HCT116 (cell line): ENCODE measurements around the gene RAB37. TPM values are rescaled to one million over a fixed set of nuclear protein-coding genes. Genes with fewer than 3 reads are reported as not detected.

Experiments used
- ATAC-seq: fragments of 200-7000 bp; cut with Tn5 transposase; 2 replicates; pipeline ENCODE4 v1.9.1; 2020; ENCODE audit warnings: mild to moderate bottlenecking, moderate library complexity
- BruUV-seq: library from RNA; stranded (reverse); fragments of 400-500 nt; replicated peaks from 2 replicates; lab custom pipeline; 2021; lab: Mats Ljungman, UMichigan
- CTCF ChIA-PET: fragments of 300-600 bp; sonication (Branson Sonifier 250); formaldehyde crosslinking; loops from one replicate; lab custom pipeline; 2021; ENCODE audit warnings: antibody characterized with exemption; lab: Charles Lee
- POLR2A ChIA-PET: fragments of 300-600, 350-600 bp; sonication (Branson Sonifier 250); formaldehyde crosslinking; loops from one replicate; lab custom pipeline; 2021; ENCODE audit warnings: antibody characterized with exemption; lab: Charles Lee
- RAD21 ChIA-PET, 2 experiments: fragments of 300-600 bp; sonication (Branson Sonifier 250); formaldehyde crosslinking; loops; one replicate each; lab custom pipeline; 2023; ENCODE audit warnings: low total read pairs in 2 of 2; ENCODE audit not compliant: uncharacterized antibody in 2 of 2, unreplicated experiment in 2 of 2, low non-redundant PET in 1 of 2; lab: Charles Lee
- DNase-seq: peaks from one replicate; pipeline ENCODE4 v3.0.0-alpha.2; 2010; ENCODE audit warnings: low read depth, low spot score
- H2AFZ ChIP-seq: fragments of 200-600 bp; shearing (Covaris generic), sonication (generic); 2 replicates; pipeline ENCODE4 v1.6.1; 2017; ENCODE audit warnings: low read depth, mixed run types, mixed read lengths, antibody characterized with exemption, low read length; ENCODE audit not compliant: poor library complexity, severe bottlenecking
- H3K27ac ChIP-seq: 2 replicates; pipeline ENCODE4 v1.5.1; 2012; ENCODE audit warnings: low read depth, low read length
- H3K27me3 ChIP-seq: fragments of 200-600 bp; sonication (generic); 2 replicates; pipeline ENCODE4 v1.6.1; 2016; ENCODE audit warnings: mixed run types, low read length, mixed read lengths; ENCODE audit not compliant: insufficient read depth
- H3K36me3 ChIP-seq, 2 experiments: fragments of 200-500 bp in 1 of 2; fragments of 200-600 bp in 1 of 2; sonication (Bioruptor generic) in 1 of 2; sonication (generic) in 1 of 2; 2 replicates each; pipeline versions ENCODE4 v1.5.1 to v1.6.1; 2014 to 2016; ENCODE audit warnings: low read length in 2 of 2, inconsistent platforms in 1 of 2, mixed read lengths in 1 of 2, mixed run types in 1 of 2; ENCODE audit not compliant: insufficient read depth in 2 of 2, control insufficient read depth in 1 of 2
- H3K4me1 ChIP-seq, 2 experiments: fragments of 200-600 bp in 1 of 2; sonication (generic) in 1 of 2; 2 replicates each; pipeline versions ENCODE4 v1.5.1 to v1.6.1; 2012 to 2017; ENCODE audit warnings: low read length in 2 of 2, inconsistent platforms in 1 of 2, mild to moderate bottlenecking in 1 of 2, mixed read lengths in 1 of 2, mixed run types in 1 of 2, moderate library complexity in 1 of 2; ENCODE audit not compliant: insufficient read depth in 2 of 2, control insufficient read depth in 1 of 2
- H3K4me2 ChIP-seq: fragments of 200-600 bp; sonication (generic); 2 replicates; pipeline ENCODE4 v1.6.1; 2017; ENCODE audit warnings: mixed run types, low read length, mixed read lengths
- H3K4me3 ChIP-seq, 2 experiments: fragments of 200-600 bp in 1 of 2; sonication (generic) in 1 of 2; replicated peaks in 1 of 2; 2 replicates each; pipeline ENCODE4 v1.5.1; 2011 to 2016; ENCODE audit warnings: low read length in 2 of 2, control low read depth in 1 of 2, low read depth in 1 of 2, mild to moderate bottlenecking in 1 of 2, mixed read lengths in 1 of 2, mixed run types in 1 of 2
- H3K79me2 ChIP-seq: fragments of 200-600 bp; sonication (generic); 2 replicates; pipeline ENCODE4 v1.6.1; 2017; ENCODE audit warnings: mild to moderate bottlenecking, mixed run types, low read length, moderate library complexity, mixed read lengths; ENCODE audit not compliant: insufficient read depth
- H3K9ac ChIP-seq: fragments of 200-600 bp; sonication (generic); 2 replicates; pipeline ENCODE4 v1.6.1; 2016; ENCODE audit warnings: low read length, mixed read lengths
- H3K9me2 ChIP-seq: fragments of 200-600 bp; sonication (generic), shearing (Covaris generic); 2 replicates; pipeline ENCODE4 v1.6.1; 2017; ENCODE audit warnings: mixed run types, mild to moderate bottlenecking, moderate library complexity; ENCODE audit not compliant: insufficient read depth
- H3K9me3 ChIP-seq, 2 experiments: fragments of 200-500 bp in 1 of 2; fragments of 200-600 bp in 1 of 2; sonication (Bioruptor generic) in 1 of 2; sonication (generic) in 1 of 2; 2 replicates each; pipeline ENCODE4 v1.6.1; 2014 to 2017; ENCODE audit warnings: low read length in 2 of 2, mixed read lengths in 2 of 2, inconsistent platforms in 1 of 2, low read depth in 1 of 2, mild to moderate bottlenecking in 1 of 2, mixed run types in 1 of 2, moderate library complexity in 1 of 2; ENCODE audit not compliant: control insufficient read depth in 1 of 2, insufficient read depth in 1 of 2
- H4K20me1 ChIP-seq: fragments of 200-600 bp; sonication (generic), shearing (Covaris generic); 2 replicates; pipeline ENCODE4 v1.6.1; 2017; ENCODE audit warnings: mixed run types, mild to moderate bottlenecking, moderate library complexity; ENCODE audit not compliant: insufficient read depth
- CBX3 ChIP-seq: IDR thresholded peaks from 2 replicates; pipeline ENCODE4 v1.6.1; 2012; ENCODE audit warnings: low read depth
- CEBPB ChIP-seq: IDR thresholded peaks from 2 replicates; pipeline ENCODE4 v1.6.1; 2012; ENCODE audit warnings: low read depth
- EGR1 ChIP-seq: IDR thresholded peaks from 2 replicates; pipeline ENCODE4 v1.6.1; 2012; ENCODE audit warnings: low read depth
- EZH2 ChIP-seq: fragments of 200-600 bp; sonication (generic); IDR thresholded peaks from 2 replicates; pipeline ENCODE4 v1.6.1; 2017; ENCODE audit warnings: antibody characterized with exemption, mixed run types
- JUND ChIP-seq: IDR thresholded peaks from 2 replicates; pipeline ENCODE4 v1.6.1; 2012
- POLR2AphosphoS5 ChIP-seq: IDR thresholded peaks from 2 replicates; pipeline ENCODE4 v1.6.1; 2011; ENCODE audit warnings: mild to moderate bottlenecking, low read depth, low read length, moderate library complexity
- SIN3A ChIP-seq: IDR thresholded peaks from 2 replicates; pipeline ENCODE4 v1.6.1; 2012; ENCODE audit warnings: low read depth
- SP1 ChIP-seq: IDR thresholded peaks from 2 replicates; pipeline ENCODE4 v1.6.1; 2012; ENCODE audit warnings: low read depth
- ZNF274 ChIP-seq: fragments of 200-500 bp; sonication (Bioruptor generic); IDR thresholded peaks from 2 replicates; pipeline ENCODE4 v1.6.1; 2014; ENCODE audit warnings: mild to moderate bottlenecking, low read depth, low read length, inconsistent platforms
- intact Hi-C: fragments of 100-400 bp; cut with micrococcal nuclease; formaldehyde crosslinking; loops from 2 replicates; pipeline ENCODE4 v1.10.0; 2022
- total RNA-seq: library from RNA; stranded (reverse); gene quantifications from one replicate; pipeline ENCODE4 v1.2.1, GENCODE V29; 2021; ENCODE audit not compliant: unreplicated experiment
- TF ChIP-seq, protein P1 (sequence below): IDR thresholded peaks from 2 replicates; pipeline ENCODE4 v1.6.1; 2011; ENCODE audit warnings: mild to moderate bottlenecking, low read length, moderate library complexity; ENCODE audit not compliant: insufficient replicate concordance; ENCODE audit errors: extremely low read depth
- TF ChIP-seq, protein P2 (sequence below): IDR thresholded peaks from 2 replicates; pipeline ENCODE4 v1.6.1; 2012
- TF ChIP-seq, protein P3 (sequence below): IDR thresholded peaks from 2 replicates; pipeline ENCODE4 v1.6.1; 2012

The RAB37 gene
- total RNA-seq, 1 experiment from 2014 or later: 8.2 TPM

DNA sequence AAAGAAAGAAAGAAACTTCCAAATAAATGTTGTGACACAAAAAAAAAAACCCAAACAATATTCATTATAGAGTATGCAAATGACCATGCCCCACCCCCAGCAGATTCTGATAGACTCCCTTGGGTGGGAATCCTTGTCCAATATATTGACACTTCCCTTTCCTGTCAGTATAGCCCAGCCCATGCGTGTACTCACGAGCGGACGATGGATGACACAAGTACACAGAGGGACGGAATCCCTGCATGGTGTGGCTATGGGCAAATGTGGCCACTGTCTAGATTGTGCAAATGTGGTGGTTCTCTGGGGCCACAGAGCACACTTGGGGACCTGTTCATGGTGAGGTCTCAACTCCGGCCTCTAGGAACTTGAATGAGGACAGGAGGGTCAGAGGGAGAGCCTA, 3.1 kb downstream of the RAB37 start:
- no peak for TF ChIP-seq CBX3
- TF ChIP-seq, protein P1, sequence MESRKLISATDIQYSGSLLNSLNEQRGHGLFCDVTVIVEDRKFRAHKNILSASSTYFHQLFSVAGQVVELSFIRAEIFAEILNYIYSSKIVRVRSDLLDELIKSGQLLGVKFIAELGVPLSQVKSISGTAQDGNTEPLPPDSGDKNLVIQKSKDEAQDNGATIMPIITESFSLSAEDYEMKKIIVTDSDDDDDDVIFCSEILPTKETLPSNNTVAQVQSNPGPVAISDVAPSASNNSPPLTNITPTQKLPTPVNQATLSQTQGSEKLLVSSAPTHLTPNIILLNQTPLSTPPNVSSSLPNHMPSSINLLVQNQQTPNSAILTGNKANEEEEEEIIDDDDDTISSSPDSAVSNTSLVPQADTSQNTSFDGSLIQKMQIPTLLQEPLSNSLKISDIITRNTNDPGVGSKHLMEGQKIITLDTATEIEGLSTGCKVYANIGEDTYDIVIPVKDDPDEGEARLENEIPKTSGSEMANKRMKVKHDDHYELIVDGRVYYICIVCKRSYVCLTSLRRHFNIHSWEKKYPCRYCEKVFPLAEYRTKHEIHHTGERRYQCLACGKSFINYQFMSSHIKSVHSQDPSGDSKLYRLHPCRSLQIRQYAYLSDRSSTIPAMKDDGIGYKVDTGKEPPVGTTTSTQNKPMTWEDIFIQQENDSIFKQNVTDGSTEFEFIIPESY: no peak
- no peak for TF ChIP-seq ZNF274
- no peak for TF ChIP-seq JUND
- no peak for TF ChIP-seq EGR1
- no peak for TF ChIP-seq SP1
- TF ChIP-seq, protein P2, sequence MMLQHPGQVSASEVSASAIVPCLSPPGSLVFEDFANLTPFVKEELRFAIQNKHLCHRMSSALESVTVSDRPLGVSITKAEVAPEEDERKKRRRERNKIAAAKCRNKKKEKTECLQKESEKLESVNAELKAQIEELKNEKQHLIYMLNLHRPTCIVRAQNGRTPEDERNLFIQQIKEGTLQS: no peak
- no peak for TF ChIP-seq EZH2
- no peak for TF ChIP-seq CEBPB
- no peak for TF ChIP-seq SIN3A
- TF ChIP-seq, protein P3, sequence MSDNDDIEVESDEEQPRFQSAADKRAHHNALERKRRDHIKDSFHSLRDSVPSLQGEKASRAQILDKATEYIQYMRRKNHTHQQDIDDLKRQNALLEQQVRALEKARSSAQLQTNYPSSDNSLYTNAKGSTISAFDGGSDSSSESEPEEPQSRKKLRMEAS: no peak
- no peak for TF ChIP-seq POLR2AphosphoS5
- TF ChIP-seq, all 23 proteins: peak for 0
- Histone ChIP-seq H2AFZ (no peak overlapping the region), H3K9me2 (no peaks in the 10 kb centered on the region), H3K4me3 (no peak overlapping the region), H3K36me3 (no peaks in the 10 kb centered on the region), H3K9me3 (no peaks in the 10 kb centered on the region), H3K27ac (no peak overlapping the region), H3K4me2 (no peak overlapping the region), H4K20me1 (no peaks in the 10 kb centered on the region), H3K79me2 (no peaks in the 10 kb centered on the region), H3K4me1 (peaks cover 30 to 36% of the 10 kb centered on the region in 2 experiments), H3K27me3 (no peaks in the 10 kb centered on the region), H3K9ac (no peak overlapping the region)
- BruUV-seq: no TSS peak
- ATAC-seq (no peak), DNase-seq (no peak)
- POLR2A ChIA-PET: no interaction called here
- CTCF ChIA-PET: no interaction called here
- intact Hi-C loops: no loop called here
- RAD21 ChIA-PET: no interaction called here
